HepG2 (cell line): Measurements from ENCODE around the gene MTSS2. TPM values are rescaled to one million over a fixed set of nuclear protein-coding genes. Genes with fewer than 3 reads are reported as not detected.
A peak's percentile ranks its signal among the peaks of the same experiment; 100 is the strongest.

Experiments
- ATAC-seq: fragments of 200-7000 bp; cut with Tn5 transposase; 3 replicates; pipeline ENCODE4 v1.9.1; 2020; ENCODE audit warnings: mild to moderate bottlenecking, moderate library complexity
- BruUV-seq: library from RNA; stranded (reverse); fragments of 400-500 nt; replicated peaks from 2 replicates; lab custom pipeline; 2021; lab: Mats Ljungman, UMichigan
- CTCF ChIA-PET: fragments of 300-600 bp; formaldehyde crosslinking; extraction: SDS; loops from one replicate; lab custom pipeline; 2021; ENCODE audit warnings: low total read pairs, inconsistent platforms, low intra/inter-chr PET ratio; lab: Yijun Ruan, JAX
- POLR2A ChIA-PET: fragments of 350-600 bp; sonication (Branson Sonifier 250); formaldehyde crosslinking; loops from one replicate; lab custom pipeline; 2020; ENCODE audit warnings: antibody characterized with exemption, inconsistent platforms; lab: Yijun Ruan, JAX
- DNase-seq: peaks from one replicate; pipeline ENCODE4 v3.0.0-alpha.2; 2015; ENCODE audit warnings: low spot score
- FAIRE-seq: peaks from 3 replicates; lab custom pipeline; 2011; peaks lifted over from hg19 to GRCh38; lab: Jason Lieb, UNC
- H2AFZ ChIP-seq: one replicate; pipeline ENCODE4 v1.6.1; 2011; ENCODE audit warnings: low read length, inconsistent platforms
- H3K27ac ChIP-seq: fragments of 300-600 bp; 3 replicates; pipeline ENCODE4 v1.8.0; 2011; ENCODE audit warnings: mixed run types, mild to moderate bottlenecking, mixed read lengths, low read length, inconsistent platforms; ENCODE audit not compliant: insufficient read depth; ENCODE audit errors: extremely low read length
- H3K27me3 ChIP-seq, 2 experiments: fragments of 200-600 bp in 1 of 2; 2 replicates in 1 of 2; 3 replicates in 1 of 2; pipeline versions ENCODE4 v1.6.0 to v1.8.0; 2011; ENCODE audit warnings: low read length in 2 of 2, mild to moderate bottlenecking in 2 of 2, moderate library complexity in 2 of 2, inconsistent platforms in 1 of 2; ENCODE audit not compliant: insufficient read depth in 2 of 2, control insufficient read depth in 1 of 2
- H3K36me3 ChIP-seq, 2 experiments: fragments of 200-600 bp in 1 of 2; replicated peaks in 1 of 2; 2 replicates in 1 of 2; 3 replicates in 1 of 2; pipeline versions ENCODE4 v1.5.1 to v1.8.0; 2011; ENCODE audit warnings: low read length in 2 of 2, inconsistent platforms in 1 of 2; ENCODE audit not compliant: insufficient read depth in 2 of 2, control insufficient read depth in 1 of 2
- H3K4me1 ChIP-seq: 2 replicates; pipeline ENCODE4 v1.5.1; 2012; ENCODE audit warnings: low read length, inconsistent platforms; ENCODE audit not compliant: insufficient read depth
- H3K4me2 ChIP-seq: 2 replicates; pipeline ENCODE4 v1.6.0; 2011; ENCODE audit warnings: low read depth, low read length, inconsistent platforms
- H3K4me3 ChIP-seq, 3 experiments: fragments of 200-600 bp in 1 of 3; sonication (generic), shearing (Covaris generic) in 1 of 3; replicated peaks in 1 of 3; 2 replicates each; pipeline ENCODE4 v1.5.1; 2011 to 2016; ENCODE audit warnings: low read length in 3 of 3, inconsistent platforms in 2 of 3, low read depth in 2 of 3, mild to moderate bottlenecking in 2 of 3, control low read depth in 1 of 3, mixed read lengths in 1 of 3; ENCODE audit not compliant: insufficient read depth in 1 of 3
- H3K79me2 ChIP-seq: one replicate; pipeline ENCODE4 v1.6.1; 2011; ENCODE audit warnings: low read length, inconsistent platforms; ENCODE audit not compliant: insufficient read depth
- H3K9ac ChIP-seq: 2 replicates; pipeline ENCODE4 v1.6.0; 2011; ENCODE audit warnings: mild to moderate bottlenecking, low read depth, low read length, inconsistent platforms; ENCODE audit not compliant: insufficient read depth
- H3K9me3 ChIP-seq: 2 replicates; pipeline ENCODE4 v1.5.1; 2012; ENCODE audit warnings: mild to moderate bottlenecking, low read length
- H4K20me1 ChIP-seq: 2 replicates; pipeline ENCODE4 v1.6.0; 2011; ENCODE audit warnings: inconsistent platforms, mild to moderate bottlenecking, low read length, moderate library complexity; ENCODE audit not compliant: insufficient read depth
- BATF2 ChIP-seq: sonication (generic); formaldehyde crosslinking; IDR thresholded peaks from 2 replicates; pipeline ENCODE4 v1.8.0; 2022; ENCODE audit warnings: mild to moderate bottlenecking, missing genetic modification reagents, moderate library complexity
- CAMTA2 ChIP-seq: sonication (generic); formaldehyde crosslinking; IDR thresholded peaks from 2 replicates; pipeline ENCODE4 v1.4.0; 2020; ENCODE audit warnings: mild to moderate bottlenecking, missing genetic modification reagents, borderline replicate concordance
- GPBP1L1 ChIP-seq: sonication (generic); formaldehyde crosslinking; IDR thresholded peaks from 2 replicates; pipeline ENCODE4 v1.5.0; 2020; ENCODE audit warnings: mild to moderate bottlenecking, missing genetic modification reagents
- JDP2 ChIP-seq: sonication (generic); formaldehyde crosslinking; IDR thresholded peaks from 2 replicates; pipeline ENCODE4 v1.8.1; 2022; ENCODE audit warnings: missing genetic modification reagents, borderline replicate concordance
- KDM2A ChIP-seq: sonication (generic); formaldehyde crosslinking; IDR thresholded peaks from 2 replicates; pipeline ENCODE4 v1.4.0; 2020; ENCODE audit warnings: low read depth, missing genetic modification reagents, borderline replicate concordance
- MAFK ChIP-seq, 2 experiments: IDR thresholded peaks in 1 of 2; conservative IDR thresholded peaks in 1 of 2; 2 replicates each; pipeline ENCODE4 v1.6.1; 2011; ENCODE audit warnings: improper control_type of control experiment in 2 of 2, low read length in 2 of 2
- NFIB ChIP-seq: sonication (generic); formaldehyde crosslinking; IDR thresholded peaks from 2 replicates; pipeline ENCODE4 v1.9.0; 2021; ENCODE audit warnings: missing genetic modification reagents, mild to moderate bottlenecking, borderline replicate concordance
- NFYB ChIP-seq: sonication (generic); formaldehyde crosslinking; IDR thresholded peaks from 2 replicates; pipeline ENCODE4 v1.4.0; 2020; ENCODE audit warnings: missing genetic modification reagents
- RAD21 ChIP-seq: fragments of 450-650 bp; formaldehyde crosslinking; IDR thresholded peaks from 2 replicates; pipeline ENCODE4 v1.5.0; 2020; ENCODE audit warnings: mild to moderate bottlenecking
- RBM22 ChIP-seq: fragments of 200-400 bp; formaldehyde crosslinking; optimal IDR thresholded peaks from 2 replicates; pipeline ENCODE3; 2017; ENCODE audit warnings: mild to moderate bottlenecking, low read length, moderate library complexity
- SNAI1 ChIP-seq: sonication (generic); formaldehyde crosslinking; IDR thresholded peaks from 2 replicates; pipeline ENCODE4 v1.5.0; 2020; ENCODE audit warnings: mild to moderate bottlenecking, missing genetic modification reagents, borderline replicate concordance
- SOX13 ChIP-seq, 3 experiments: fragments of 450-650 bp in 1 of 3; sonication (generic) in 1 of 3; formaldehyde crosslinking in 1 of 3; IDR thresholded peaks in 2 of 3; conservative IDR thresholded peaks in 1 of 3; 2 replicates each; pipeline versions ENCODE4 v1.5.0 to v1.6.1; 2016 to 2020; ENCODE audit warnings: antibody characterized with exemption in 1 of 3, mild to moderate bottlenecking in 1 of 3, missing compliant biosample characterization in 1 of 3, missing genetic modification reagents in 1 of 3, moderate library complexity in 1 of 3
- SRSF1 ChIP-seq: fragments of 200-400 bp; formaldehyde crosslinking; optimal IDR thresholded peaks from 2 replicates; pipeline ENCODE3; 2017; ENCODE audit warnings: mild to moderate bottlenecking, low read depth, low read length, moderate library complexity
- SRSF9 ChIP-seq: fragments of 200-400 bp; formaldehyde crosslinking; IDR thresholded peaks from 2 replicates; pipeline ENCODE4 v1.6.1; 2018; ENCODE audit warnings: borderline replicate concordance, mild to moderate bottlenecking, low read depth, low read length; ENCODE audit not compliant: insufficient read depth, poor library complexity, severe bottlenecking
- ZBTB34 ChIP-seq: sonication (generic); formaldehyde crosslinking; IDR thresholded peaks from 2 replicates; pipeline ENCODE4 v1.8.0; 2022; ENCODE audit warnings: mild to moderate bottlenecking, missing genetic modification reagents
- ZFP36L2 ChIP-seq: sonication (generic); formaldehyde crosslinking; IDR thresholded peaks from 2 replicates; pipeline ENCODE4 v1.4.0; 2020; ENCODE audit warnings: missing genetic modification reagents
- ZNF770 ChIP-seq: sonication (generic); formaldehyde crosslinking; IDR thresholded peaks from 2 replicates; pipeline ENCODE4 v1.5.0; 2020; ENCODE audit warnings: mild to moderate bottlenecking, missing genetic modification reagents
- WGBS: methylation state at CpG from one replicate; pipeline ENCODE4 v1.1.6; 2017; ENCODE audit warnings: low lambda C conversion rate; 5-methylcytosine and 5-hydroxymethylcytosine counted together
- in situ Hi-C: cut with HindIII; loops from 2 replicates; pipeline ENCODE4 v1.10.0; 2017; ENCODE audit warnings: low pct_unique_long_range_greater_than_20kb; ENCODE audit not compliant: extremely low pct_ligation_motif_present
- intact Hi-C: fragments of 100-400 bp; cut with micrococcal nuclease; formaldehyde crosslinking; loops from one replicate; pipeline ENCODE4 v1.10.0; 2022; ENCODE audit not compliant: unreplicated experiment
- polyA plus RNA-seq, 8 experiments: library from polyadenylated mRNA; depleted of rRNA in 3 of 8; stranded (reverse) in 7 of 8; unstranded in 1 of 8; fragments of >200 nt; fragmentation: Illumina TruSeq in 4 of 8; extraction: Trizol in 4 of 8; gene quantifications; 2 replicates each; pipeline versions ENCODE4 v1.2.1 to v1.2.3, GENCODE V29; 2011 to 2016; ENCODE audit warnings: low read depth in 4 of 8, missing spikeins in 1 of 8, mixed read lengths in 1 of 8; ENCODE audit not compliant: insufficient read depth in 1 of 8
- total RNA-seq, 5 experiments: library from RNA; depleted of rRNA; stranded (reverse); fragments of >200 nt; fragmentation: Illumina TruSeq; extraction: Trizol; gene quantifications; 2 replicates each; pipeline ENCODE4 v1.2.3, GENCODE V29; 2016; ENCODE audit warnings: low read depth in 1 of 5

MTSS2 gene
- total and polyA plus RNA-seq, 2 of the 13 experiments (the other 11 are each of a cell fraction or from before 2014, with no cell fraction given), result 132 to 242 TPM

GRCh38 chr16:70663524-70664324, 22.1 kb downstream of the MTSS2 start:
- no peak for FAIRE-seq
- no TSS peak for BruUV-seq
- TF ChIP-seq JDP2 (CRISPR knock-in tag) (no peak), MAFK (conservative IDR thresholded peaks at IDR 0.05 in 1 of 2, IDR thresholded peaks at IDR 0.05 in 1 of 2; ENCODE audit: low read length in 2 of 2) (no peak), NFIB (CRISPR knock-in tag) (no peak), CAMTA2 (no peak), SOX13 (IDR thresholded peaks at IDR 0.05) (no peak), SOX13 (CRISPR knock-in tag; conservative IDR thresholded peaks at IDR 0.05 in 1 of 2, IDR thresholded peaks at IDR 0.05 in 1 of 2) (no peak), SNAI1 (CRISPR knock-in tag) (no peak), KDM2A (CRISPR knock-in tag) (no peak), RBM22 (peak; percentile 96), SRSF1 (no peak), NFYB (CRISPR knock-in tag) (no peak), SRSF9 (no peak), GPBP1L1 (CRISPR knock-in tag) (no peak), RAD21 (no peak), ZFP36L2 (CRISPR knock-in tag) (no peak), ZBTB34 (CRISPR knock-in tag) (no peak), ZNF770 (CRISPR knock-in tag) (no peak), BATF2 (CRISPR knock-in tag) (no peak)

More at GRCh38 chr16:70663524-70664324, 22.1 kb downstream of the MTSS2 start:
- H3K4me2 ChIP-seq, result no peak overlapping the region
- peaks cover 3% of the 10 kb centered on the region for H3K79me2 ChIP-seq
- H4K20me1 ChIP-seq, result peaks cover 25% of the 10 kb centered on the region; the same call in 1 of the 2 replicates
- H3K9ac ChIP-seq, result no peak overlapping the region
- H2AFZ ChIP-seq, result no peak overlapping the region
- no peaks in the 10 kb centered on the region for H3K27me3 ChIP-seq
- peaks cover 33 to 58% of the 10 kb centered on the region in 2 experiments for H3K36me3 ChIP-seq
- H3K4me1 ChIP-seq, result 0 out of 2 replicates have a peak, but pooled peaks cover 8% of the 10 kb centered on the region
- no peak for DNase-seq
- POLR2A ChIA-PET, result interaction anchor here (0.8 to 2.7 kb wide), 4 partner anchors 12 to 61 kb away, joined by 4 to 16 read pairs (median 10); no protein-coding TSS in a partner anchor
- intact Hi-C loops (no loop called here), in situ Hi-C loops (no loop called here)
- no peak for ATAC-seq
- no peak overlapping the region for H3K4me3 ChIP-seq
- no peaks in the 10 kb centered on the region for H3K9me3 ChIP-seq
- 96% methylated on average over 38 of the region's 56 CpGs for WGBS
- no peak overlapping the region for H3K27ac ChIP-seq
- CTCF ChIA-PET, result no interaction called here
